Osteoblast (primary cell): Measurements from ENCODE around the gene CCDC177. TPM values are rescaled to one million over a fixed set of nuclear protein-coding genes. Genes with fewer than 3 reads are reported as not detected.

ENCODE experiments used
- DNase-seq: peaks from one replicate; pipeline ENCODE4 v3.0.0; 2011; ENCODE audit warnings: low spot score, mixed read lengths; ENCODE audit not compliant: insufficient read length; ENCODE audit errors: missing footprints
- H2AFZ ChIP-seq: 2 replicates; pipeline ENCODE4 v1.6.0; 2011; ENCODE audit warnings: mild to moderate bottlenecking, low read length
- H3K27ac ChIP-seq: 2 replicates; pipeline ENCODE4 v1.5.1; 2011; ENCODE audit warnings: mild to moderate bottlenecking, low read depth, low read length, moderate library complexity
- H3K27me3 ChIP-seq: 2 replicates; pipeline ENCODE4 v1.6.0; 2012; ENCODE audit warnings: mild to moderate bottlenecking, control low read depth, inconsistent platforms, low read length, moderate library complexity; ENCODE audit not compliant: insufficient read depth
- H3K36me3 ChIP-seq: 2 replicates; pipeline ENCODE4 v1.5.1; 2011; ENCODE audit warnings: mild to moderate bottlenecking, low read length, control low read depth, moderate library complexity; ENCODE audit not compliant: insufficient read depth
- H3K4me1 ChIP-seq: 2 replicates; pipeline ENCODE4 v1.5.1; 2011; ENCODE audit warnings: mild to moderate bottlenecking, low read length, control low read depth, moderate library complexity; ENCODE audit not compliant: insufficient read depth
- H3K4me2 ChIP-seq: 2 replicates; pipeline ENCODE4 v1.6.0; 2011; ENCODE audit warnings: mild to moderate bottlenecking, low read length; ENCODE audit not compliant: insufficient read depth
- H3K4me3 ChIP-seq: fragments of 200-600 bp; sonication (generic); 3 replicates; pipeline ENCODE4 v1.5.1; 2012; ENCODE audit warnings: mild to moderate bottlenecking, low read length, inconsistent platforms; ENCODE audit not compliant: insufficient read depth
- H3K79me2 ChIP-seq: 2 replicates; pipeline ENCODE4 v1.6.0; 2012; ENCODE audit warnings: mild to moderate bottlenecking, low read length, control low read depth, inconsistent platforms; ENCODE audit not compliant: insufficient read depth
- H3K9me3 ChIP-seq: 2 replicates; pipeline ENCODE4 v1.5.1; 2011; ENCODE audit warnings: low read depth, low read length, control low read depth
- H4K20me1 ChIP-seq: 2 replicates; pipeline ENCODE4 v1.6.0; 2012; ENCODE audit warnings: mild to moderate bottlenecking, low read length, control low read depth; ENCODE audit not compliant: insufficient read depth
- total RNA-seq: library from RNA; depleted of rRNA; stranded (reverse); fragments of >200 nt; gene quantifications from 2 replicates; pipeline ENCODE4 v1.2.3, GENCODE V29; 2012
- TF ChIP-seq, protein P1 (sequence below): IDR thresholded peaks from 2 replicates; pipeline ENCODE4 v1.5.1; 2011; ENCODE audit warnings: mild to moderate bottlenecking, low read depth, low read length, moderate library complexity; ENCODE audit errors: extremely low read depth

Gene CCDC177
- total RNA-seq, 1 donor, result not detected

DNA sequence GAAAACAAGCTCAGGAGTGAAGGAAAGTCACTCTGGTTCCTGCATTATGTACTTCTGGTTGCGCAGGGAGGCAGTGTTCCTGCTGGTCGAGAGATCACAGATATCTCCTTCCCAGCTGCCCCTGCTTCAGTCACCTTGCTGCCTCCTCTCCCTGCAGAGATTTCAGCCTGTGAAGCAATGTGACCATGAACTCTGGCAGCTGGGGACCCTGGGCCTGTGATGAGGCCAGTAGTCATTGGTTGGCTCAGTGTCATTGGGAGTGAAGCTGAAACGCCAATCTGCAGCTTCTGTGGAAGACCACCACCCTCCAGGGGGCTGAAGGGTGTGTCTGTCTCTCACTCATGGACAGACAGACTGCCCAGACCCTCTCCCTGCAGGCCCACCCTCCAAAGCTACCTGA, 45.1 kb downstream of the CCDC177 start:
- Histone ChIP-seq H3K36me3 (no peaks in the 10 kb centered on the region), H3K4me2 (no peak overlapping the region), H3K9me3 (no peaks in the 10 kb centered on the region), H3K27me3 (peaks cover 22% of the 10 kb centered on the region), H4K20me1 (no peaks in the 10 kb centered on the region), H3K4me3 (no peak overlapping the region), H3K27ac (no peak overlapping the region), H3K4me1 (no peaks in the 10 kb centered on the region), H2AFZ (no peak overlapping the region), H3K79me2 (no peaks in the 10 kb centered on the region)
- no peak for DNase-seq
- TF ChIP-seq, protein P1, sequence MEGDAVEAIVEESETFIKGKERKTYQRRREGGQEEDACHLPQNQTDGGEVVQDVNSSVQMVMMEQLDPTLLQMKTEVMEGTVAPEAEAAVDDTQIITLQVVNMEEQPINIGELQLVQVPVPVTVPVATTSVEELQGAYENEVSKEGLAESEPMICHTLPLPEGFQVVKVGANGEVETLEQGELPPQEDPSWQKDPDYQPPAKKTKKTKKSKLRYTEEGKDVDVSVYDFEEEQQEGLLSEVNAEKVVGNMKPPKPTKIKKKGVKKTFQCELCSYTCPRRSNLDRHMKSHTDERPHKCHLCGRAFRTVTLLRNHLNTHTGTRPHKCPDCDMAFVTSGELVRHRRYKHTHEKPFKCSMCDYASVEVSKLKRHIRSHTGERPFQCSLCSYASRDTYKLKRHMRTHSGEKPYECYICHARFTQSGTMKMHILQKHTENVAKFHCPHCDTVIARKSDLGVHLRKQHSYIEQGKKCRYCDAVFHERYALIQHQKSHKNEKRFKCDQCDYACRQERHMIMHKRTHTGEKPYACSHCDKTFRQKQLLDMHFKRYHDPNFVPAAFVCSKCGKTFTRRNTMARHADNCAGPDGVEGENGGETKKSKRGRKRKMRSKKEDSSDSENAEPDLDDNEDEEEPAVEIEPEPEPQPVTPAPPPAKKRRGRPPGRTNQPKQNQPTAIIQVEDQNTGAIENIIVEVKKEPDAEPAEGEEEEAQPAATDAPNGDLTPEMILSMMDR, result no peak

GRCh38 chr14:69528930-69529329, 45.7 kb downstream of the CCDC177 start:
- Histone ChIP-seq H3K27ac (no peak overlapping the region), H4K20me1 (no peaks in the 10 kb centered on the region), H3K36me3 (no peaks in the 10 kb centered on the region), H3K27me3 (peaks cover 27% of the 10 kb centered on the region), H3K79me2 (no peaks in the 10 kb centered on the region), H3K4me2 (no peak overlapping the region), H3K4me3 (no peak overlapping the region), H3K9me3 (no peaks in the 10 kb centered on the region), H2AFZ (no peak overlapping the region), H3K4me1 (no peaks in the 10 kb centered on the region)
- no peak for DNase-seq
- TF ChIP-seq, protein P1, result no peak

DNA sequence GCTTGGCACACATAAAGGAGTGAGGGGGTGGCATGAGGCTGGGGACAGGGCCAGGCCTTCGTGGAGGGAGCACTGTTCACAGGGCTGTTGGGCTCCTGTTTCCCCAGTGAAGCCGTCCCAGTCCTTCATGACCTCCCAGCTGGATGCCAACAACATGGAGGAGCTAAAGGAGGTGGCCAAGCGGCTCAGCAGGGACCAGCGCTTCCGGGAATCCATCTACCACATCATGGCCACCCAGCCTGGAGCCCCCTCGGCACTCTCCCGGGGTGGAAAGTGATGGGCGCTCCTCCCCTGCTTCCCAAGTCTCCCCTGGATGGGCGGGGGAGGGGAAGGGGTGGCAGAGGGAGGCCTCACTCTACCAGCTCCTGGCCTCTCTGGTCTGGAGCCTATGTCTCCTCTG, 46.5 kb downstream of the CCDC177 start:
- no peak overlapping the region for H2AFZ ChIP-seq
- TF ChIP-seq, protein P1, result no peak
- H3K27me3 ChIP-seq, result peaks cover 32% of the 10 kb centered on the region
- DNase-seq, result no peak
- H3K9me3 ChIP-seq, result no peaks in the 10 kb centered on the region
- no peak overlapping the region for H3K27ac ChIP-seq
- no peaks in the 10 kb centered on the region for H3K36me3 ChIP-seq
- no peaks in the 10 kb centered on the region for H3K79me2 ChIP-seq
- H3K4me1 ChIP-seq, result no peaks in the 10 kb centered on the region
- no peak overlapping the region for H3K4me3 ChIP-seq
- H4K20me1 ChIP-seq, result no peaks in the 10 kb centered on the region
- no peak overlapping the region for H3K4me2 ChIP-seq

DNA sequence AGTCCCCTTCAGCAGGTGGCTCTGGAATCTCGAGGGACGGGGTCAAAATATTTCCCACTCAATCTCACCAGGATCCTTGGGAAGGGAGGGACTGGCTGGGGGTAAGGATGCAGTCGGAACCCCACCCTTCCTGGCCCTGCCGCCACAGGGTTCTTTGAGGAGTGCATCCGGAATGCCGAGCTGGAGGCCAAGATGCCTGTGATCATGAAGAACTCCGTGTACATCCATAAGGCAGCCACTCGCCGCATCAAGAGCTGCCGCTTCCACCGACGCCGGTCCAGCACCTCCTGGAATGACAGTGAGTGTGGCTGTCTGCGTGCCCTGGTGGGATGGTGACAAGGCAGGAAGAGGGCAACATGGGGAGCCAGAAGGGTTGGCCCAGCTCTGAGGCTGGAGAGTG, 47.0 kb downstream of the CCDC177 start:
- DNase-seq, result peak; percentile 35
- no peaks in the 10 kb centered on the region for H3K4me1 ChIP-seq
- no peak overlapping the region for H3K4me3 ChIP-seq
- no peaks in the 10 kb centered on the region for H3K36me3 ChIP-seq
- H2AFZ ChIP-seq, result no peak overlapping the region
- no peak overlapping the region for H3K4me2 ChIP-seq
- H3K9me3 ChIP-seq, result no peaks in the 10 kb centered on the region
- no peaks in the 10 kb centered on the region for H3K79me2 ChIP-seq
- H4K20me1 ChIP-seq, result no peaks in the 10 kb centered on the region
- TF ChIP-seq, protein P1, result no peak
- H3K27ac ChIP-seq, result no peak overlapping the region
- peaks cover 32% of the 10 kb centered on the region for H3K27me3 ChIP-seq
